Measurements from ENCODE around the gene RIC8A.

Gene RIC8A

DNA sequence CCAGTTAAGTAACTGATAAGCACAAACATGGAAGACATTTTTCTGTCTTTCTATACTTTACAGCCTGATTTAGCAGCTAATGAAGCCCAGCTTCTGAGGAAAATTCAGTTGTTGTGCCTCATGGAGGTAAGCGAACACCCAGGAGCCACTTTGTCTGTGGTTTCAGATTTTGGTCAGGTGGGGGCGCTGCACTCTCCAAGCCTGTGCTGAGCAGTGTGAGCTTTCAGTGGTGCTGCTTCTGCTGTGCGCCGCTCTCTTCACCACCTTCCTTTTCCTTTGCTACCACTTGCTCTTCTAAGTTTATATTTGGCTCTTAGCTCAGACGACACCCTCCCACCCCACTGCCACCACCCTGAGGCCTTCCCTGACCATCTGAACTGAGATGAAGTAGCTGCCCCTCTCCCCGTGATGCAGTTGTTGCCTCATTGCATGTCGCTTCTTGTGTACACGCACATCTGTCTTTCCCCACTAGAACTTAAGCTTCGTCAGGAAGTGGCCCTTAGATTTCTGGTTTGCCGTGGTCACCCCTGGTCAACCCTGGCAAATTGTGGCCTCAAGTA, 43.3 kb downstream of the RIC8A start:
- no peak for DNase-seq

DNA sequence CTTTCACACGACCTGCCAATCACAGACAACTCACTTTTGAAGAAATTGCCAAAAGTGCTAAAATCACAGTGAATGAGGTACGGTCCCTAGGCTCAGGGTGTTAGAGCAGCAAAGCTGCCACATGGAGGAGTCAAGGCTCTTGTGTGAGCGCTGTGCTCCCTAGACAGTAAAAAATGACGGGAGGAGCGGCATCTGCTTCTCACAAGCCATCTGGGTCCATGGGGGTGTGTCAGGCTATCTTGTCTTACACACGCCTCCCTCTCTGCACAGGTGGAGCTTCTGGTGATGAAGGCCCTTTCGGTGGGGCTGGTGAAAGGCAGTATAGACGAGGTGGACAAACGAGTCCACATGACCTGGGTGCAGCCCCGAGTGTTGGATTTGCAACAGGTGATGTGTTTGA, 44.0 kb downstream of the RIC8A start:
- DNase-seq = no peak

GRCh38 chr11:252666-253065, 45.2 kb downstream of the RIC8A start:
- DNase-seq = no peak

DNA sequence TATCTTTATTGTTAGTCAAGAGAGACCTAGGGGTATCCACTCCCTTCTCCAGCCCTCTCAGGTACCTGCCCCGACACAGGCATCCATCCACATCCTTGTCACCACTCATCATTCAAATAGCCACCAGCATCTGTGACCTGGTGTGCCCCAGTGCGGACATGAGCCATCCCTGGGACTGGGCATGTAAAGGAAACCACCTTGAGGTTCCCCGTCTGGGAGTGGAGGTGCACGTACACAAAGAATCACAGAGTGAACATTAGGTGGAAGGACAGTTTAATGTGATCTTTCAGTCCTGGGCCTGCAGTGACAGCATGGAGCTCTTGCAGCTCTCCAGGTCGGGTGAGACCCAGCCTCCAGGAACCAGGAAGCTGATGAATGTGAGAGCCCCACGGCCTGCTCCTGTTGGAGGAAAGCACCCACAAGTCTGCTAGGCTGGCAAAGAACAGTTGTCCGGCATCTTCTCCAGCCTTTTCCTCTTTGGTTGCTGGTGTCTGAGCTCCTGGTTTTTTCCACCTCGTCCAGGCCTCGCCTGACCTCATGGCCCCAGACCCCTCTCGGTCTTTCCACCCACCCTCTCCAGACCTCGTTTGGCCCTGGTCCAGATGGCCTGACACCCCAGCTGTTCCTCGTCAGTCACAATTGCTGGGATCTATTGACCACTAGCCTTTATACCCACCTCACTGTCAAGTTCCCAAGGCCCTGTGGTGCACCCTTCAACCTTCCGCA, 45.8 kb downstream of the RIC8A start:
- DNase-seq = no peak

DNA sequence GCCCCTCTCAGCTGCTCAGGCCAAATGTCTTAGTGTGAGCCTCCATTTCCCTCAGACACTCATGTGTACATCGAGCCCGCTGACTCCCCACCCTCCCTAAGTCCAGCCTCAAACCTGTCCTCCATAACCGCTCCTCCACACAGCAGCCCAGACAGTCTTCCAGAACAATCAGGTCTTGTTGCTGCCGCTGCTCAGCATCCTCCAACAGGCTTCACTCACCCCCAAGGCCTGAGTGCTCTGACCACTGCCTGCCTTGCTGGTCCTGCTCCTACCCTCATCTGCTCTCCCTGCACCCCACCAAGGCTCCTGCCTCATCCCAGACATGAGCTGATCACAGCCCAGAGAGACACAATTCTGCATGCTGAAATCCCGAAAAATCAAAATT, 46.4 kb downstream of the RIC8A start:
- no peak for DNase-seq

DNA sequence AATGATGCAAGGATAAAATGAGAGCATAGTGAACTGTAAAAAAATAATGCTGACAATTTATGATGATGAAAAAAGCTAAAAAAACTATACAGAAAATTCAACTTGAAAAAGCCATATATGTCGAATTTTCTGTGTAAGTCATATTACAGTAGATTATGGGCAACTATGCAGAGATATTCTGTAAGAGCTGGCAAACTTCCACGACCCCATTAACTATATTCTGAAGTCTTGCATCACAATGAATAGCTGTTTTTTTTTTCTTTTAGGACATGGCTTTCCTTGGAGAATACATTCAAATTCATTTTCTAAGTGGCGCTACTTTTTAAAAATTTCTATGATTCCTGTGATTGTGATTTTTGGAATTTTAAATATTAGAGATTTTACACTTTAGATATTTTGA, 47.7 kb downstream of the RIC8A start:
- no peak for DNase-seq

DNA sequence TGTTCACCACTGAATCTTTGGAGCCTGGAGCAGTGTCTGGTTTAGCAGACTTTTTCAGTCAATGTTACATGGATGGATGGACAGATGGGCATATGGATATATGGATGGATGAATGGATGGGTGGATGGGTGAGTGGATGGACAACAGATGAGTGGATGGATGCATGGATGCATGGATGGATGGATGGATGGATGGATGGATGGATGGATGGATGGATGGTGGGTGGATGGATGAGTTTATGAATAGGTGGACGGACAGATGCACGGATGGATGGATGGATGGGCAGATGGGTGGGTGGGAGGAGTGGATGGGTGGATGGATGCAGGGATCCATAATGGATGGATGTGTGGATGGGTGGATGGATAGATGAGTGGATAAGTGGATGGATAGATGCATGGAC, 48.3 kb downstream of the RIC8A start:
- DNase-seq = no peak

DNA sequence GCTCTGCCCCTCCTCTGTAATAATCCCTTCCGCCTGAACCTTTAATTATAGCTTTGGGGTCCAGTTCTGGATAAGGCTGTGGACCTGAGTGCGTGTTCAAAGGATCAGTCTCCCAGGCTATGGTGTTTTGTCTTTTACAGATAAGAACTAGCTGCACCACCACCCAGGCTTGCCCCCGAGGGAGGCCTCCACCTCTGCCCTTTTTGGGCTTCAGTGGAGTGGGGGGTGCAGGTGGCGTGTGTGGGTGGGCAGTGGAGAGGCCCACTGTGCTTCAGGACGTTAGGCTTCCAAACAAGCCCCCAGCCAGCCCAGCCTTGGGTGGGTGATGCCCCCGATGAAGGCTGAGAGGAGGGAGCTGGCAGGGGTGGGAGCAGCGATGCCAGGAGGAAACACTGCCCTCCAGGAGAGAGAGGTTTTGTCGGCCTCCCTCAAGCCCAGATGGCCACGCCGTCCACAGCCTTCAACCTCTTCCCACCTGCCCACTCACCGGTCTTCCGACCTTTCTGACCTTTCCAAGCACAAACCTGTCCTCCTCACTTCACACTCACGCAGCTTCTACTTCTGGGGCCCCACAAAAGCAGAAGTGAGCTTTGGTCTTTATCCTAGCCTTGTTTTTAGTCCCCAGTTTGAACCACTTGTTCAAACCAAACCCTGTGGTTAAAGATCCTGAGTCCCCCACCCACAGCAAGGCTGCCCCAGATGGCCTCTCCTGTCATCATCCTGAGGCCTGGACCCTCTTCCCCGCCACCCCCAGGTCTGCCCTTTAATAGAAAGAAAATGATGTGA, 49.6 kb downstream of the RIC8A start:
- DNase-seq = no peak

GRCh38 chr11:257766-258493, 50.4 kb downstream of the RIC8A start:
- DNase-seq = no peak

- DNase-seq = no peak
Observed at GRCh38 chr11:259413-259812, 51.9 kb downstream of the RIC8A start.

DNA sequence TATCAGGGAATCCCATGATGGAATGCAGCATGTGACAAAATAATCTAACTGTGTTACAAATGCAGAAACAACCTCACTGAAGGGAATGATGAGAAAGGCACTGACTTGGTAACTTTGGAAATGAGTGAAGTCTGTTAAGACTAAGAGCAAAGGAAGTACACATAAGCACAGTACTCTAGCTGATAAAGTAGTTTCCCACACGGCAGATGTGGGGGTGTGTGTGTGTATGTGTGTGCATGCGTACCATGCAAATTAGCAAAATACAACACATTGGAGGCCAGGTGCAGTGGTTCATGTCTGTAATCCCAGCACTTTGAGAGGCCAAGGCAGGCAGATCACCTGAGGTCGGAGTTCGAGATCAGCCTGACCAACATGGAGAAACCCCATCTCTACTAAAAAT, 54.1 kb downstream of the RIC8A start:
- DNase-seq = no peak
